GM06990 (cell line): ENCODE results near the gene NDUFAF3.

Source experiments
- DNase-seq: peaks from one replicate; pipeline ENCODE4 v3.0.0-alpha.2; 2011; ENCODE audit not compliant: insufficient read length; ENCODE audit errors: extremely low read depth
- H3K27me3 ChIP-seq: replicated peaks from 2 replicates; pipeline ENCODE4 v1.6.0; 2011; ENCODE audit warnings: low read length; ENCODE audit not compliant: control insufficient read depth, insufficient read depth
- H3K36me3 ChIP-seq: 2 replicates; pipeline ENCODE4 v1.5.1; 2011; ENCODE audit warnings: low read length; ENCODE audit not compliant: control insufficient read depth, insufficient read depth
- H3K4me3 ChIP-seq: replicated peaks from 2 replicates; pipeline ENCODE4 v1.5.1; 2011; ENCODE audit warnings: low read depth, mild to moderate bottlenecking, control low read depth, low read length
- CTCF ChIP-seq: IDR thresholded peaks from 2 replicates; pipeline ENCODE4 v1.5.1; 2011; ENCODE audit warnings: low read length, control low read depth, mild to moderate bottlenecking, inconsistent platforms; ENCODE audit not compliant: insufficient read depth, poor library complexity, severe bottlenecking

Gene NDUFAF3

GRCh38 chr3:49034650-49035049, 12.7 kb downstream of the NDUFAF3 start:
- TF ChIP-seq CTCF, result no peak

GRCh38 chr3:49035281-49035680, 13.4 kb downstream of the NDUFAF3 start:
- TF ChIP-seq CTCF, result no peak
- Histone ChIP-seq H3K4me3 (no peak overlapping the region), H3K27me3 (no peaks in the 10 kb centered on the region), H3K36me3 (peaks cover 17% of the 10 kb centered on the region)
- DNase-seq, result no peak

More at GRCh38 chr3:49034650-49035049, 12.7 kb downstream of the NDUFAF3 start:
- no peak for DNase-seq
- no peaks in the 10 kb centered on the region for H3K27me3 ChIP-seq
- H3K36me3 ChIP-seq, result peaks cover 17% of the 10 kb centered on the region
- H3K4me3 ChIP-seq, result no peak overlapping the region

- Histone ChIP-seq H3K36me3 (peaks cover 22% of the 10 kb centered on the region), H3K27me3 (no peaks in the 10 kb centered on the region), H3K4me3 (no peak overlapping the region)
- TF ChIP-seq CTCF, result no peak
- no peak for DNase-seq
These were observed 31.6 kb downstream of the NDUFAF3 start for GRCh38 chr3:49053543-49053942.

- no peak for TF ChIP-seq CTCF
- Histone ChIP-seq H3K4me3 (no peak overlapping the region), H3K36me3 (peaks cover 22% of the 10 kb centered on the region), H3K27me3 (no peaks in the 10 kb centered on the region)
- no peak for DNase-seq
These were observed 32.5 kb downstream of the NDUFAF3 start for GRCh38 chr3:49054344-49054862.

- H3K27me3 ChIP-seq, result no peaks in the 10 kb centered on the region
- TF ChIP-seq CTCF, result no peak
- DNase-seq, result no peak
- H3K4me3 ChIP-seq, result no peak overlapping the region
- H3K36me3 ChIP-seq, result peaks cover 19% of the 10 kb centered on the region
These were observed 35.3 kb downstream of the NDUFAF3 start for GRCh38 chr3:49057268-49057667.

GRCh38 chr3:49058011-49058410, 36.1 kb downstream of the NDUFAF3 start:
- Histone ChIP-seq H3K27me3 (no peaks in the 10 kb centered on the region), H3K36me3 (peaks cover 18% of the 10 kb centered on the region), H3K4me3 (no peak overlapping the region)
- no peak for TF ChIP-seq CTCF
- DNase-seq, result no peak
